ENCODE results near the gene KRT76.

KRT76 gene

DNA sequence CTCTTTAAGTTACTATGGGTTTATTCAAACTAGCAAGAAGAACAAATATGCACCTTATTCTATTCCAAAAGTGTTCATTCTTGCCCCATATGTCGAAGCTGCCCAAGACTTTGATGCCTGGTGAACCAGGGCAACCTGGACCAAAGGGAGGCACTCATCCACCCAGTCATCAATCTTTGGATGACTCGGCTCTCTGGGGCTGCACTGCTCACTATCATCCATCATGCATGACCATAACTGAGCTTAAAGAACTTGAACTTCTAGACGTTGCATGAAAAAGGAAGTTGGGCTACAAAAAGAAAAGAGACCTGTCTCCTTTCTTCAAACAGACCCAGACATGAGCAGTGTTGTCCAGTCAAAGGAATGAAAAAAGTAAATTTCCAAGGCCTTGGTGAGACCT, 35.6 kb upstream of the KRT76 start:
- DNase-seq = no peak

DNA sequence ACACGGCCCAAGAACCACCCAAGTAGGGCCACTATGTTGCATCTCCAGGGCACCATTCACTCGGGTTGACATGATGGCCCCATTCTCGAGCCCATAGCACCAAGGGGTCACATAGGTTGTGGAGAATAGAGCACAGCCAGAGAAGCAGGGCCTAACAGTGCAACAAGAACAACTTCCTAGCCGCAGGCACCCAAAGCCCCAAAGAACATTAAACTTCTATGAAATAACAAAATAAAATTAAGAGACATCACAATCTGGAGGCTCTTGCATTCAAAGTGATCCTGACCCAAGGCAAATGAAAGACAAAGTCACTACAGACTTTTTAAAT, 34.9 kb upstream of the KRT76 start:
- no peak for DNase-seq

DNA sequence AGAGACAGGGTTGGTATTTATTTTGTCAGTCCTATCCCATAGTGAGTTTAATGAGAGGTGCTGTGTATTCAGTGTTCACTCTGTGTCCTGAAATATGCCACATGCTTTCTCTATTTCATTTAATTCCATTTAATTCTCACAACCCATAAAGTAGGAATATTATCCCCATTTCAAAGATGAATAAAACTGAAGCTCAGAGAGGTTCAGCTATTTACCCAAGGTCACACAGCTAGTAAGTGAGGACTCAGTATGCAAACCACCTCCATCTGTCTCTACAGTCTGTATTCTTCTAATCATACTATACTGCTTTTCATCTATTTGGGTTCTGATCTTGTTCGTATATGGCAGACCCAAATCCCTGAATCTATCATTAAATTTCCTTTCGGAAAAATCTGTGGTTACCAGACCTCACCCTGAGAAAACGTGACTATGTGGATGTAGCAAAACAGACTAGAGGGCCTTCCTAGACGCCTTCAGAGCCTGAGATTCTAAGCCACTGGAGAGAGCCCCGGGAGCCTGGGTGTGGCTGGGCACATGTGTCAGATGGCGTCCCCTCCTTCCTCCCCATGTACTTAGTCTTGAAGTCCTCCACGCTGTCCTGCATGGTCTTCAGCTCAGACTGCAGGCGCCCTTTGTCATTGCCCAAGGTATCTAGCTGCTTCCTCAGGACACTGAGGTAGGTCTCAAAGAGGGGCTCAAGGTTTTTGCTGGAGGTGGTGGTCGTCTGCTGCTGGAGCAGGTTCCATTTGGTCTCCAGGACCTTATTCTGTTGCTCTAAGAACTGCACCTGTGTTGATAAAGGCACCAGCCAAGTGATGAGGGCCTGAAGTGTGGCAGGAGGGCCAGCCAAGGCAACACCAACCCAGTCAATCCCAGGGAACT, 34.3 kb upstream of the KRT76 start:
- DNase-seq = no peak

DNA sequence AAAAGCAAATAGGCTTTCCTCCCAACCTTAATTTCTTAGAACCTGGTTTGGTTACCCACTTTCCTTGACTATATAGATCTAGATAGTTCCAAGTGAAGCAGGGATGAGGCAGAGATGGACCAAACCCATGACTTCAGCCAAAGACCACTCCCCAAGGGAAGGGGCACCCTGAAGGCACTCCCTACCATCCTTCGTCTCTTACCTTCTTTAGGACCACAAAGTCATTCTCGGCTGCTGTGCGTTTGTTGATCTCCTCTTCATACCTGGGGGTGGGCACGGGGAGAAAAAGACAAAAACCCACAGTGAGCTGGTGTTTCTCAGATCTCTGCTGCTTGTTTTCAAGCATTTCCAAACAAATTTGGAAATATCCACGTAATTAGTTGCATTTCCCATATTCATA, 33.4 kb upstream of the KRT76 start:
- no peak for DNase-seq

DNA sequence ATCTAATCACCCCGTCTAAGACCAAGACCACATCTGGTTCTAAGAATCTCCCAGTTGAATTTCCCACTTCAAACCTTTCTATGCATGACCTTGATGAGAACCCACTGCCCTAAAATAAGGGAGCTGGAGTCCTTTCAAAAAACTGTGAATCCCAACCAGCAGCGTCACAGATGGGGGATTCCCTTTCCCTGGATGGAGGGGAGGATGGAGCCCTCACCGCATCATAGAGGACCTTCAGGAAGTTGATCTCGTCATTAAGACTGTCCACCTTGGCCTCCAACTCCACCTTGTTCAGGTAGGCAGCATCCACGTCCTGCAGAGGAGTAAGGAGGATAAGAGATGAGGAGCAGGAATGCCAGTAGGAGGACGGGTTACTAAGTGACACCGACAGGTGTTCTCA, 32.0 kb upstream of the KRT76 start:
- no peak for DNase-seq

DNA sequence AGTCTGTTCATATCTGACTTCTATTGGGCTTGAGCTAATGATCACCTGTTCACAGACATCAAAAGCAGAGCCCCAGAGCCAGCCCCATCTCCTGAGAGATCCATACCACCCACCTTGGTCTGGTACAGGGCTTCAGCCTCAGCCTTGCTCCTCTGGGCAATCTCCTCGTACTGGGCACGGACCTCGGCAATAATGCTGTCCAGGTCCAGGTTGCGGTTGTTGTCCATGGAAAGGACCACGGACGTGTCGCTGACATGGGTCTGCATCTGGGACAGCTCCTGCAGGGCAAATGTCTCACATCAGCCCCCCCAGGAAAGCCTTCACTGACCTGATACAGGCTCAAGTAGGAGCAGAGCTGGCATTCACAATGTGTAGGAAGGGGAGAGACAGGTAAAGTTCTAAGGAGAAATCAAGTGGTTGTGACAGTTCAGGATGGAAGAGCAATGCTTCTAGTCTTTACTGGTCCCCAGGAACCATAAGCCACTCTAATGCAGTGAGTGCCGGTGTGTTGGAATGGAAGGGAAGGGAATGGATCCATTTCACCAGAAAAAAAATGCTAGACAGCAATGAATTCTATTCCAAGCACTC, 31.5 kb upstream of the KRT76 start:
- no peak for DNase-seq

DNA sequence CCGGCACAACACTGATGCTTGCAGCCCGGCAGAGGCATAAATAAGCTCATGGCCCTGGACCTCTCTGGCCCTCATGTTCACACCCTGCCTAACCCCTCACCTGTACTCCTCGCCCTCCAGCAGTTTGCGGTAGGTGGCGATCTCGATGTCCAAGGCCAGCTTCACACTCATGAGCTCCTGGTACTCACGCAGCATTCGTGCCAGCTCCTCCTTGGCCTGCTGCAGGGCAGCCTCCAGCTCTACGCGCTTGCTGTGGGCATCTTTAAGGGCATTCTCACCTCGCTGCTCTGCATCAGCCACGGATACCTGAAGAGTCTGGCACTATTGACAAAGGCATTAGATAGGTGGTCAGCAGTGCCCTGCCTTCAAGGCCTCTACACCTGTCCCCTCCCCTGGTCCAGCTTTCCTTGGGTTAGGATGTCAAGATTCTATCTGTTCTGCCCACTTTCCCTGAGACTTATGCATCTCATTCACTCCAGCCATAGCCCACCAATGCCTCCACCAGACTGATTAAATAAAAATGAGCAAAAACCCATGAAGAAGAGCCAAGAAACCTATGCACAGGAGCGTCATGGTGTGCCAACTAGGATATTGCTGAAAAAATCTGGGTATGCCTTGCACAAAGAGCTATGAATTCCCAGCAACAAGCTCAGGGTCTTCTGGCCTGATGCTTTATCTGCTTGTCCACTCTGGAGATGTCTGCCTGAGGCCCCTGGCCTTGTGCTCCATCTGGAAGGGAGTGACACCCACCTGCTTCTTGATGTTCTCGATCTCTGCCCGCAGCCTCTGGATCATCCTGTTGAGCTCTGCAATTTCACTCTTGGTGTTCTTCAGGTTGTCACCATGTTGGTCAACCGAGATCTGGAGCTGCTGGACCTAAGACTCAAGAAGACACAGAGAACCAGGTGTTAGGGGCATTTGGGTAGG, 30.7 kb upstream of the KRT76 start:
- no peak for DNase-seq

DNA sequence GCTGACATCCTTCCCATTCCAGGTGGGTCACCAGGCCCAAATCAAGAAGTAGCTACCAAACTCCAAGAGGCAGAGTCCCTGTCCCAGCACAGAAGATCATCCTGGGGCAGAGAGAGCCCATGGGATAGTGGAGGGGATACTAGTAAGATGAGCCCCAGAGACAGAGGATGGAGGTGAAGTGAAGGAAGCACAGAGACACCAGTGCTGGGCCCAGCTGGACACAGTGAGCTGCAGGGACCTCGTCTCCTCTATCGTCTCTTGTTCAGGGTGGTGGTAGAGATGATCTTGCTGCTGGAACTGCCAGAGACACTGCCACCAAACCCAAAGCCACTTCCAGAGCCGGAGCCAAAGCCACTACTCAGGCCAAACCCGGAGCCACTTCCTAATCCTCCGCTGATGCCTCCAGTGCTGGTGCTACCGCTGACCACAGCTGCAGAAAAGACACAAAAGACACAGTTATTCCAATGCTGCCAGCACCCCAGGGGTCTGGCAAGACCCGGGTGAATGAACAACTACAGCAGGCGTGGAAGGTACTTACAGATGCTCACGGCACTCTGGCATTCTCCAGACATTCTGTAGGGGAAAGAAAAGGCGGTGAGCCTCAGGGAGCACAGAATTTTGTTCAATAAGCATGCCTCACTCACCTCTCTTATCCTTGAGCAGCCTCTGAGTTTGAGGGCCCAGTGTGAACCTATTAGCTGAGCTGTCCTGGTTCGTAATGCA, 29.8 kb upstream of the KRT76 start:
- DNase-seq = no peak

DNA sequence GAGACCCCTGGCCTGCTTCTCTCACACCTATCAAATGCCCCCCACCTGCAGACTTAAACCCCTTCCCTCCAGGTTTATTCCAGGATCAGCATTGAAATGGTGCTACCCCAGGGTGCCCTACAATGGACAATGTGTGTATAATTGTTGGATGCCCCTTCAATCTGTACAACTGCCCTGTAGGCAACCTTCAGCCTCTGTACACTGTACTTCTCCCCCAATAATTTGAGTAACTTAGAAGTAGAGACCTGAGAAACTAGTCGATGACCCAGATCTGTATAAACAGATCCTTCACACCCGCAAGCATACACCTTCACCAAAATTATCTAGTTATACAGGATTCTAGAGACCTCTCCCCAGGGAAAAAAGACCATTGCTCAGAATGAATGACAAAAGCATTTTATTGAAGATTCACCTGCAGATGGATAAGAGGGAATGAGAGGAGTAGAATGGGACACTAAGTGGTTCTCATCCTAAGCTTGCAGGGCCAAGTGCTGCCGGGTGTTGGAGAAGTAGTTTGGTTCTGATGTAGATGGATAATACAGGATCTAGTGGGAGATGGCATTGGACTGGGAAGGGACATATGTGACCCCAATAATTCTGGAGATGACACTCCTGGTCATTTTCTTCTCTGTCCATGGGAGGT, 29.1 kb upstream of the KRT76 start:
- DNase-seq = no peak

DNA sequence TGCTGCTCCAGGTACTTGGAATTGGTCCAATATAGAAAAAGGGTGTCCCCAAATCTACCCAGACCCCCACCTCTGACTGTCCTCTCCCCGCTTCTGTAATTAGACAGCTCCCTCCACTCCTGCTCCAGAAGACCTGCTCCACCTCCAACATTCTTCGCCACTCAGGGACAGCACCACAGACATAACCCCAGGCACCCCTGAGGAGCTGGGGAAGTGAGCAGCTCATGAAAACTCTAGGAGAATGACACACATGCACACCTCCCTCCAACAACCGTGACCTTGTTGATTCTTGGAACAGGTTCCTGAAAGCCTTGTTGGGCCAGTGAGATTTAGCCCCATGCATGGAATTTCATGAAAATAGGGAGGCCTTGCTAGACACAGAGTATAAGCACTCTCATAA, 28.6 kb upstream of the KRT76 start:
- no peak for DNase-seq

DNA sequence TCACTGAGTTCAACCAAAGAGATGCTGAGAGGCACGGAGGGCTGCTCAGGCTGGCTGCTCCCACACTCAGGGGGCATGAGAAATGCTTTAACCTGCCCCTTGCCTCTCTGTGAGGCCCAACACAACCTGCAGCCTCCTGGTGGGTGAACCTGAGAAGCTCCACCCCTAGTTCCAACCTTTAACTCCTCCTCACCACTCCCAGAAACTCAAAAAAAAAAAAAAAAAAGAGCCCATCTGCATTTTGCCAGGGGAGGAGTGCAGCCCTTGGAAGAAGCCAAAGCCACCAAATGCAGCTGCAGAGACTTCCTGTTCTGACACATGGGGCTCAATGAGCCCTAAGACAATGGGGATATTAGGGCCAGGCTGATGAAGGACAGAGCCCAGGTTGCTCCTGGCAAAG, 27.9 kb upstream of the KRT76 start:
- DNase-seq = peak; percentile 62

DNA sequence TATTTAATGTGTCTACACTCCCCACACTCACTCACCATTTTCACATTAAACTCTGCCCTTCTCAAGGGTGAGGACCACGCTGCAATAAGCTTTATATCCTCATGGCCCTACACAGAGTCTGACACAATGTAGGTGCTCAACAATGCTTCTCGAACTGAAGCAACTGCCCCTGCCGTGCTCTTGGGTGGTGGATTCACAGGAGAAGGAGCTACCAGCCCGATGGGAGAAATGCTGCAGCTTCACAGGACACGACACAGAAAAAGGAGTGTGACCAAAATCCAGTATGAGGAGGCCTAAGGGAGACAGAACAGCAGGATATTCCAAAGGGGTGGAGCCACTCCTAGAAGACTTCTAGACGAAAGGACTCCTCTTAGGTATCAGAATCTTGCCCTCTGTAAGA, 25.3 kb upstream of the KRT76 start:
- no peak for DNase-seq

DNA sequence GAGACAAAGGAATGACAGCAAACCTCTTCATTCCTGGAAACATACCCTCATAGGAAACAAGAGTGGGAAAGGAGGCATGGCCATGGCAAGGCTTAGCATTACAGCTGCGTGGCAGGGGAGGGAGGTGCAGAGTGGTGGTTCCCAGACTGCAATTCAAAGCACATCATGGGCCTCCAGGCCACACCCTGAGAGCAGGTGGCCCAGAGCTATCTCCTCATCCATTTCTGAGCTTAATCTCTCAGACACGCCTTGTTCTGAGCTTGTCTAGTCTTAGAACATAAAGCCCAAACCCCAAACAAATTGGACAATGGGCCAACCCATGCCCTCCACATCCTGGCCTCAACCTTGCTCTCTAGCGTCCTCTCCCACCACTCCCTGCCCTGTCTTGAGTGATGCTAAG, 24.6 kb upstream of the KRT76 start:
- DNase-seq = no peak

DNA sequence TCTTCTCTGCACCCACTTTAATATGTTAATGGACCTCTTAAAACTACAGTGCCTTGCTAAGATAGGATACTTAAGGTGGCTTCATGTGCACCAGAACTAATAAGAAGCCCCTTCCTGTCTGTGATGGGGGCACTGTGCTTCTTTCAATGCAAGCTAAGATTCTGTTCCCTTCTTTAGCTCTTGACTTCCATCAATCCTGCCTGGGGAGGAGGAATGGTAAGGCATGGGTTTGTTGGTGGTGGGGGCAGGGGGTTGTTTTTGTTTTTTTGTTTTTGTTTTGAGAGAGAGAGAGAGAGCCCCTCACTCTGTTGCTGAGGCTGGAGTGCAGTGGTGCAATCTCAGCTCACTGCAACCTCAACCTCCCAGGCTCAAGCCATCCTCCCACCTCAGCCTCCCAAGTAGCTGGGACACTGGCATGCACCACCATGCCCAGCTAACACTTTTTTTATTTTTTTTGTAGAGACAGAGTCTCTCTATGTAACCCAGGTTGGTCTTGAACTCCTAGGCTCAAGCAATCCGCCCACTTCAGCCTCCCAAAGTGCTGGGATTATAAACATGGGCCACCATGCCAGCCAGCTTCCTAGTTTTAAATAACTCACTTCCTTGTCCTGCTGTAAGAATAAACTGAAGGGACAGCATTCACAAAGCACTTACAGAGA, 23.2 kb upstream of the KRT76 start:
- DNase-seq = no peak

DNA sequence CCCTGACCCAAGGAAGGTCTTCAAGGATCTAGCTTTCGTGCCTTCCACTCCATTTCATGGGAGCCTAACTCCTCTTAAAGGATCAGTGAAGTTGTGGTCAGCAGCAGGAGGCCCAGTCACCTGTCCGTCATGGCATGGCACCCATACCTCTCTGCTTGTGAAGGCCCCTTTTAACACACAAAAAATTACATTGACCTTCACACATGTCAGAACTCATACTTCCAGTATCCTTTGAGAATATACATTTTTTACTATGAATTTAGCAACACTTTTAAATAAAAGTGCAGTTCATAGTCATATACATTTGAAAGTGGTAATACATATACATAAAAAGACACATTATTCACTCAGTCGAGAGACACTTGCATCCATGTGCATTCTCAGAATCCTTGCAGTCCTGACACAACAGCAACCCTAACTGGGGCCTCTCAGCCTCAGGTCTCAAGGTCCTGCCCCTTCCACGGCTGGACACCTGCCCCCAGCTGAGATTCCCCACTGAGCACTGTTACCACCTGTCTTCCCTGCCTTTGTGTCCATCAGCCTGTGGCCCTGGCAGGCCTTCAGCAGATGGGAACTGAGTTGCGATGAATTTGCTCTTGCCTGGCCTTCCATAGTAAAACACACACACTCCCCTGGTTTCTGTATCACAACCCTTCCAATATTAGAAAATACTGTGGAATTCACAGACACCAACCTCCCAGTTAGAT, 22.5 kb upstream of the KRT76 start:
- no peak for DNase-seq

DNA sequence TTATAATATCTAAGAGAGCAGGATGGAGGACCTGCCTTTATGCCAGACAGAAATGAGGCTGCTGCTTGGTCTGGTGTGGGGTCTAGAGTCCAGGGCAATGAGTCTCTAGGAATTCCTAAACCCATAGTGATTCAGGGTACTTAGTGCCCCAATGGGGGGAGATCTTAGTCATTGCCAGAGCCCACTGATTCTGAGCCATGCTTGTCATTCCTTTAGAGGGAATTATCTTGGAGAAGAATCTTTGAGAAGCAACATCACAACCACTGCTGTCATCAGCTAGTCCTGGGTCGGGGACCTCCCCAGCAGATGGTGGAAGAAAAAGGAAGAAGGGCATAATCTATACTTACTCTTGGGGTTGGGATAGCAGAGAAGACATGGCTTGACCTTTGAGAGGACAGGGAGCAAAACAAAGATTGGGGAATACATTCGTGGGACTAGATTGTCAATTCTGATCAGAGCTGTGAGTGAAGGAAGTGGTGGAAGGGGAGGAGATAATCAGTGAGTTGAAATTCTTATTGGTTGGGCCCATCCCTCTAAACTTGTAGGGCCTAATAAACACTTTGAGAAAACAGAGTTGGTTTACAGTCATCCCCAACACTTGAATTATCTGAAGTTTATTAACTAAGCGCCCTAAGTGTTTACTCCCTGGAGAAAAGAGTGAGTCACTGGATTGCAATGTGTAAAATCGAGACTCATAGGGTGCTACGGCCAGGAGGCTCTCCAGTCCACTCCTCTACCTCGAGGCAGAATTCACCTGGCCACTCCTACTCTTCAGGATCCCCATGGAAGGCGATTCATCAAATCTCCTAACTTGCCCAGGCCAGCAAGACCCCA, 21.7 kb upstream of the KRT76 start:
- no peak for DNase-seq

DNA sequence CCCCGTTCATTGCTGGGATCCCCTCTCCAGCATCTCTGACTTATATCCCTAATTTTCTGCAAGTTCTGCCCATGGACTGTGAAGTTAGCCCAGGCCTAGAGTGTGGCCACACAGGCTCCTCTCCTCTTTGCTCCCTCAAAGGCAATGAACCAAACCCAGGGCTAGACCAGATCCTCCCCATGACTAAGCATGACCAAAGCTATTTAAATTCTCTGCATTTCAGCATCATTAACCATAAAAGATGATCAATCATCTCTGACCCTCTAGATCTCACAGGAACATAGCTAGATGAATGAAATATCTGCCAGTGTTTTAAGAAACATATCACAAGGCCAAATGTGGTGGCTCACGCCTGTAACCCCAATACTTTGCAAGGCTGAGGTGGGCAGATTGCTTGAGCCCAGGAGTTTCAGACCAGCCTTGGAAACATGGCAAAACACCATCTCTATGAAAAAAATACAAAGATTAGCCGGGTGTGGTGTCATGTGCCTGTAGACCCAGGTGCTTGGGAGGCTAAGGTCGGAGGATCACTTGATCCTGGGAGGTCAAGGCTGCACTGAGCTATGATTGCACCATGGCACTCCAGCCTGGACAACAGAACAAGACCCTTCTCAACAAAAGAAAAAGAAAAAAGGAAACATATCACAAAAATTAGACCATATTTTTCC, 21.0 kb upstream of the KRT76 start:
- DNase-seq = no peak

DNA sequence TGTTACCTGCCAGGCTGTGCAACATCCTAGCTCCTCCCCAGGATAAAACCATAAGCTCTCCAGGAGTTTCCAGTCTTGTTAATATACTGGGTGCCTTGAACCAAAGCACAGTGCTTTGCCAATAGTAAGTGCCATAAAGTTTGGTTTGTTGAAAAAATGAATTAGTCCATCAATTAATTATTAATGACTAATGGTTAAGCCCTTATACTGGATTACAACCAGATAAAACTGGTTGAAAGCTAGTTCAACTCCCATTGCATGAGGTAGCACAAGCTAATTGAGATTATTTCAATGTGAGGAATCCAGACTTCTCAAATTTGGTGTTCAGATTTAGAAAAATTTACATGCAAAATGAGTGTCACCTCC, 20.4 kb upstream of the KRT76 start:
- DNase-seq = no peak

DNA sequence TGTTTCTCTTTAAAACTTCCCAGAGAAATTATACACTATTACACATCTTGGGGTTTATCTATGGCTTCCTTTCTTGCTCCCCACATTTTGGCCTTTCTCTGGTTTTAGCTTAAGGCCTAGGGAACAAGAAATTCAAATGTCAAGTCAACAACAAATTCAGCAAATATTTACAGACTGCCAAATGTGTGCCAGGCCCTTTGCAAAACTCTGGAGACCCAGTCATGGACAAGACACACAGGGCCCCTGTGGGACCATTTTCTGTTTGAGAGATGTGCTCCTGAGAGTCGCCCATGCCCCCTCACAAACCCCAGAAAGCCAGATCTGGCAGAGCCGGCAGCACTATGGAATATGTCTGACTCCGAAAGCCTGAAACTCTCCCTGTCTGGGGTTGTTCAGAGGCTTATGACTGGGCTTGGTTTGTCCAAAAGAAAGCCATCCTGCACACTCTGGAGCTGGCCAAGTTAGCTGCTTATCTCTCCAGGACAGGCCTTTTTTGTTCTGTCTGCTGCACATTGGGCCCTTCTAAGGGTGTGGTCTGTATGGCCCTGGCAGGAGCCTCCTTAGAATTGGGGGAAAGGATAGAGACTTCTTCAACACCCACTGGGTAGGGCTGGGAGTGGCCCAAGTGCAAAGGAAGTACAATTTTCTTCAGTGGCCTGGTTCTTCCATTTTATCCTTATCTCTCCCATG, 19.8 kb upstream of the KRT76 start:
- DNase-seq = no peak
